Stimulated activated CD4-positive, alpha-beta T cell treated with anti-CD3 and anti-CD28 coated beads, Interleukin-4, amount 100 ng/mL, for 24 hours (primary cell): ENCODE measurements around the gene LIMS2.

Source experiments
- DNase-seq: peaks from one replicate; pipeline ENCODE4 v3.0.0-alpha.2; 2020

The LIMS2 gene

DNA sequence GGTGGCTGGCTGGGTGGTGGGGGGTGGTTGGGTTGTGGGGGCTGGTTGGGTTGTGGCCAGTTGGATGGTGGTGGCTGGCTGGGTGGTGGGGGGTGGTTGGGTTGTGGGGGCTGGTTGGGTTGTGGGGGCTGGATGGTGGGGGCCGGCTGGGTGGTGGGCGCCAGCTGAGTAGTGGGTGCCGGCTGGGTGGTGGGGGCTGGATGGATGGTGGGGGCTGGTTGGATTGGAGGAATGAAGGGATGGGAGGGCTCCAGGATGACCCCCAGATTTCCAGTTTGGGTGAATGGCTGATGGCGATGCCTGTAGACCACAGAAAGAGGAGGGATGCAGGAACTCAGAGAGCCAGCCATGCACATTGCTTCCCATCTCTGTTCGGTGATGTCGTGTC is 56.1 kb downstream of the LIMS2 start:
- DNase-seq: no peak

DNA sequence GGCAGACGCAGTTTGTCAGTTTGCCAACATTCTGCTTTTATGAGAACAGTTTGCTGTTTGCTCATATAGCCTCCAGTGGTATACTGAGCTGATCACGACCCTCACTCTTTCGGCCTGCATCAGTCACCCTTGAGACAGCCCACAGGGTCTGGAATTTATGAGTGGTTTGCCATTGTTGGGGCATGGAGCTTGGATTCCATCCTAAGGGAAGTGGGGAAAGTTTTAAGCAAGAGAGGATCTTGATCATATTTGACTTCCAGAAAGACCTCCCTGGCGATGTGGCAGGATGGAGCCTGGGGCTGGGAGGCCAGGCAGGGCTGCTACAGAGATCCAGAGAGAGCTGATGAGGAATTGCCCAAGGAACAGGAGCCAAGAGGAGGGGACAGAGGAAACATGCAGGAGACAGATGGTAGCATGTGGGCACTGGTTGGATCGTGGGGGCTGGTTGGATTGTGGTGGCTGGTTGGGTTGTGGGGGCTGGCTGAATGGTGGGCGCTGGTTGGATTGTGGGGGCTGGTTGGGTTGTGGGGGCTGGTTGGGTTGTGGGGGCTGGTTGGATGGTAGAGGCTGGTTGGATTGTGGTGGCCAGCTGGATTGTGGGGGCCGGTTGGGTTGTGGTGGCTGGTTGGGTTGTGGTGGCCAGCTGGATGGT is 56.7 kb downstream of the LIMS2 start:
- no peak for DNase-seq

DNA sequence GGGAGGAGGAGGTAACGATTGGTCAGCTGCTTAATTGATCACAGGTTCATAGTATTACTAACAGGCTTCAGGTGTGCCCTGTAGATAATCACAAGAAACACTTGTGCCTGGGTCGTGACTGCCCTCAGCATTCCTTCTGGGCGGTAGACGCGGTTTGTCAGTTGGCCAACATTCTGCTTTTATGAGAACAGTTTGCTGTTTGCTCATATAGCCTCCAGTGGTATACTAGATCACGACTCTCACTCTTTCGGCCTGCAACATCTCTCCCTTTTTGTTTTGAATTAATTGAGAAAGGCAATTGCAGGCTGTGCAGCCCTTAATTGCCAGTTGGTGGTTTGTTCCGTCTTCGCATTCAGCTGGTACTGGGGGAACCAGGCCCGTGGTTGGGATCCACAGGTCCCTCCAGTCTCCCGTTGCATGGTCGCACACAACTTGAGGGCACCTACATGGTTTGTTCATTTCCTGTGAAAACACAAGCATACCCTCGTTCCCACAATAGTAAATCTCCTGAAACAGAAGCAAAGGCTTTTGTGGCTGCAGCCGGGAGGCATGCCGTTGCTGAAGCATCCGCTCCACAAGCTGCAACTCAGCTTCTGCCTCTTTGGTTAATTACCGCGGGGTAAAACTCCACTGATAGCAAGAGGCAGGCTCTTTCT is 59.7 kb downstream of the LIMS2 start:
- no peak for DNase-seq

DNA sequence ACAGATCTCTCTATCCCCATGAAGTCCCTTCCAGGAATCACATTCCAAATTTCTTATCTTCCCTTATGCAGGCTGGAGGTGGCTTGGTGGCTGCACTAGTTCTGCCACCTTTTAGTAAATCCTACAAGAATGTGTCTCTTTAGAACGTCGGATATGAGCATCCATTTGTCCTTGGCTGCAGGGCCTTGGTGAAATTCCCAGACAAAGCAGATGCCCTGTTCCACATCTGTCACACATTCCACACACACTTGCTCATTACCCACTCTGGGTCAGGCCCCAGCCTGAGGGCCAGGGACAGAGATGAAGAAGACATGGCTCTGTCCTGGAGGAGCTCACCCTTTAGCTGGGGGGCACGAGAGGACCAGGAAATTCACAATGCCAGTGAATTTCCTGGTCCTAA is 60.6 kb downstream of the LIMS2 start:
- no peak for DNase-seq

DNA sequence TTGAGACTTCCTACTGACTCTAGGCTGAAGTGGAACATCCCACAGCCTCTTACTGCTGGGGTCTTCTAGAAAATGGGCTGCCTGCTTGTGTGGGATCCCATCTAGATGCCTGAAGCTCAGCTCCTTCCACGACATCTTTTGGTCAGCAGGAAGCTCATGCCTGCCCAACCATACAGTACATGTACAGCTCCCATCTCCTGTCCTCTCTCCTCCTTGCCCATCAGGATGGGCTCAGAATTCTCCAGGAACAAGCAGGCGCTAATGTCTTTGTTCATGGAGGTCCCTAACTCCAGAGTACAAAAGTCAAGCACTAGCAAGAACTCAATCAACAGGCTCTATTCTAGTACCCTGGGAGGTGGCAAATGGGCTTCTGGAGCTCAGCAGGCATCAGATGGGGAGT is 61.1 kb downstream of the LIMS2 start:
- DNase-seq: no peak

DNA sequence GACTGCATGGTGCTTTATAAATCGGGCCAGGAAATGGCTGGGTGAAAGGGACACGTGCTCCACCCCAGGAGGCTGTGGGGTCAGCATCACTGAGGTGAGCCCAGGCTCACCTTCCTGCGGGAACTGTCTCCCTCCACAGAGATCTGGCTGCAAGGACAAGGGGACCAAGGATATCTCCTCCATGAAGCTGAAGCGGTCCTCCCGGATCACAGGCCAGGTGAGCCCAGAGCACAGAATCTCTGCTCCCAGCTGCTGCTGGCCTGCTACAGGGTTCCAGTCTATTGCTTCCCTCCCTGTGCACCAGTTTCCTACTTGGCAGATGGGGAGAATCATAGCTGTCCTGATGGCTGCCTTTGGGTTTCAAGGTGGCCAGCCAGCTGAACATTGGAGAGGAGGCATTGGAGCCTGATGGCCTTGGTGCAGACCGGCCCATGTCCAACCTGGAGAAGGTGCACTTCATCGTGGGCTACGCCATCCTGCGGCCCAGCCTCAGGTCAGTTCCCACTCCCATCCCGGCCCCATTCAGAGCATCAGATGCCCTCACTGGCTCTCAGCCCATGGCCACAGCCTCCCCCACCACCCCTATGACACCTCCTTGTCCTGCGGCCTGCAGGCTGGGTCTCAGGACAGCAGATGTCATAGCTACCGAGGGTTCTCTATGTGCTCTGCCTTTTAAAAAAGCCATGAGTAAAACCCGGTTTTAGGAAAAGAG is 63.1 kb downstream of the LIMS2 start:
- DNase-seq: no peak

DNA sequence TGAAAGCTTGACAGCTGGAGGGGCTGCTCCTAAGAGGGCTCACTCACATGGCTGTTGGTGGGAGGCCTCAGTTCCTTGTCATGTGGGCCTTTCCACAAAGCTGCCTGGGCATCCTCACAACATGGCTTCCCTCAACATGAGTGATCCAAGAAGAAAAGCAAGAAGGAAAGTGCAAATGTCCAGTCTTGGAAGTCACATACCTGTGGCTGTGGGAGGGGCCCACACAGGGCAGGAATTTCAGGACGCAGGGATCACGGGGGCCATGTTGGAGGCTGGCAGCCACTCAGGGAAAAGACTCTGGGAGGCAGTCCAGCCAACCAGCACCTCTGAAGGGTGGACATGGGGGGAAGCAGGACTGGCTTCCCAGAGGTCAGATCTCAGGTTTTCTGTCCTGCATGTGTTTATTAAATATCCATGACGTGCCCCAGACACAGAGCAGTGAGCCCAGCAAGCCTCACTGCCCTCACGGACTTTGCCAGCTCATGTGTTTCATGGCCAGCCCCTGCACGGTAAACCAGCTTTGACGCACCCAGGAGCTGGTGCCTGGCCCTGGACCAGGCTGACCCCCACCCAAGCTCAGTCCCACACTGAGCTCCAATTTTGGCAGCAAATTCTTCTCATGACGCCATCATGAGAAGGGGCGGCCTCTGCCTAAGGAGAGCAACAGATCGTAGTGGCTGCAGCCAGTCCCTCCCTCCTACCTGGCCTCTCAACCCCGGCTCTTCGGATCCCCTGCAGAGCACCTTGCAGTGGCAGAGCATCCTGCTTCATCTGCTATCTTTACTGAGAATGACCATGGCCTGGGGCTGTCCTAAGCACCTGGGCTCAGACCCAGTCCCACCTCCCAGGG is 64.0 kb downstream of the LIMS2 start:
- DNase-seq: no peak

DNA sequence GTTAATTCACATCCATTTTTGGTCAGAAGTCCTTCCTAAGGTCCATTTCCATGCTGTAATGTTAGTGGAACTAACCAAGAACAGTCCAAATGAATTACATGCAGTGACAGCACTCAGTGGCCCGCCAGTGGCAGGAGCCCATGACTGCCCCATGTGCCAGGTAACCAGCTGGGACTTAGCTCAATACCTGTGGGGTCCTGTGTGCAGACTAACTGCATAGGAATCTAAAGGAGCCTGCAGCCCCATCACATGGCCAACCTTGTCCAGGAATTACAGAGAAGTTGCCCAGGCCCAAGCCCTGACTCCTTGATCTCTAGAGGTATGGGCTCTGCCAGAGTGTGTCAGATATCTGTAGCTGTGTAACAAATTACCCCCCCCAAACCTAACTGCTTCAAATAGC is 64.8 kb downstream of the LIMS2 start:
- no peak for DNase-seq

DNA sequence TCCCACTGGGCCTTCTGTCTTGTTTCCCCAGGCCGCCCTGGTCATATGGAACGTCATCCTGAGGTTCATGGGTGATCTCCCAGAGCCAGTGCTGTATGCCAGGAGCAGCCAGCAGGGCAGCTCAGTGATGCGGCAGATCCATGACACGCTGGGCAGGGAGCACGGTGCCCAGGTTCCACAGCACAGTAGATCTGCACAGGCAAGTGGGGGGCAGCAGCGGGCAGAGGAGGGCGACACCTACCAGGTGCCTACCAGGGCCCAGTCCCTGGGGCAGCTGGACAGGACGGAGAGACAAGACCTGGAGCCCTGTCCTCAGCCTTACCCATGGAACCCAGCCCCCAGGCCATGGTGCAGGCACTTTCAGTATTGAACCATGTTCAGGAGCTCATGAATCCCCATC is 65.5 kb downstream of the LIMS2 start:
- no peak for DNase-seq

DNA sequence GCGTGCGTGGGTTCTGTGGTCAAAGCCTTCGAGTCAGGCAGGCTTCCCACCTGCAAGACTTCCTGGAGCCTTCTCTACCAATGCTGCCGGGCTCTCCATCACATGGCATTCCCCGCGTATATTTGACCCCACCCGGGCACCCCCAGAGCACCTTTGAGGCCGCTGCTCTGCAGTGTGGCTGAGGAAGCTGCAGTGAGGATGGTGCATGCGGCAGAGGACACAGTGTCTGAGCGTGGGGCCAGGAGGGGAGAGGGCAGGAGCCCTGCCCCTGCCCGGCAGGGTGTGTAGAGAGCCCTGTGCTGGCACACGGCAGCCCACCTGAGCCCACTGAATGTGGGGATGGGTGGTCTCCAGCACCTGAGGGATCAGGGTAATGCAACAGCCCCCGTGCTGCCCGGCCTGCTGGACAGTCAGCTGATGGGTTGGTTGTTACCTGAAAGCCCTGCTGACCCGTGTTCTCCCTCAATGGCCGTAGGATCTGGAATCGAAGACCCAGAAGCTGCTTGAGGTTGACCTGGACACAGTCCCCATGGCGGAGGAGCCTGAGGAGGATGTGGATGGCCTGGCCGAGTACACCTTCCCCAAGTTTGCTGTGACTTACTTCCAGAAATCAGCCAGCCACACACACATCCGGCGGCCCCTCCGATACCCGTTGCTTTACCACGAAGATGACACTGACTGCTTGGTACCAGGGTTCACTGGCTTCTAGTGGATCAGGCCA is 66.1 kb downstream of the LIMS2 start:
- DNase-seq: no peak

DNA sequence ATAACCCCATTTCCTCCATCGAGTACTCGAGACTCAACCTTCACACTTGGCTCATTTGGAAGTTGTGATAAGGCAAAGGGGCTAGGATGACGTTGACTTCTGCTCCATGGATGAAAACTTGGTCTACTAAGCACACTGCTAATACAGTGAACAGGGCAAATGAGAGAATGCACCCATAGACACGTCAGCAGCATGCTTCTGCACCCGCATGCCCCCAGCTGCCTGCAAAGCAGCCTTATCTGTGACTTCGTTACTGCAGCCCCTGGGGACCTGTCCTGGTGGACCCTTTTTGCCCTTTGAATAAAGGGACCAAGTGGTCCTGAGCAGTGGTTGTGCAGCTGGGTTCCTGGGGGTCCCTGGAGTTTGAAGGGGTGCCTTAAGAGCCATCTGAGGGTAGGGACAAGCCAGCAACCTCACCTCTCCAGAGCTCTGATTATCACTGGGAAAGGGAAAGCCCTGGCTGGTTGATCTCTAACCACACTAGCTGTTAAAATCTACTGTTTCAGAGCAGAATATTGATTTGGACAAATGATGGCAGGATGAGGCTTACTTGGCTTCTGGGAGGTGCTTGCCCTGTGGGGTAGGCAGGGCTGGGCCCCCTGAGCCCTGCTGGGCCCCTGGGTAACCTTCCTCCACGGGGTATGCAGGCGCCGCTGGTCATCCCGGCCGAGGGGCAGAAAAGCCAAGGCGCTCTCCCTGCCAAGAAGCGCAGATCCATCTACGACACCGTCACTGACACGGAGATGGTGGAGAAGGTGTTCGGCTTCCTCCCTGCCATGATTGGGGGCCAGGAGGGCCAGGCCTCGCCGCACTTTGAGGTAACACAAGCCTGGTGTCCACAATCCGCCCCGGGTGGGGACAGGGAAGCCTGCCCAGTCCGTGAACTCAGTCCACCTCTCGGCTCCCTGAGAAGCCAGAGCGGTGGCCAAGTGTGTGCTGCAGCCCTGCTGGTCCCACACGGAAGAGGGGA is 67.0 kb downstream of the LIMS2 start:
- no peak for DNase-seq

DNA sequence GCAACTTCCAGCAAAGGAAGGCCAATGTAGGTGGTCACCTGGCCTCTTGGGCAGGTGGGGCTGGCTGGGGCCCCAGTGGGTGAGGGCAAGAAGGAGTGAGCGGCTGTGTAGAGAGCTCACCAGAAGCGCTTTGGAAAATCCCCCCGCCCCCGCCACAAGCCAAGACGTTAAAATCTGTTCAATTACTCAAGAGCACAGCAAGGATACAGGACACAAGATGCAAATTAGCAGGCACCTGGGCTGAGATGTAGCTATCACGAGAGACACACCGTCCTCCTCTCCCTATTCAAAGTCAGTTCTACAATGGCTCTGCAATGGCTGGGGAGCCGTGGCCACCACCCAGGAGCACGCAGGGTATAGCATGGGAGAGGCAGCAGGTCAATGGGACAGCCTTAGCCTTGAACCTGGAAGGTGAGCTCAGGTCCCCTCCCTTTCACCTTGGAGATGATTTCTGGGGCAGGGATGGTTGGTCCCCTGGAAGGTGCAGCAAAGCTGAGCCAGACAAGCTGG is 67.9 kb downstream of the LIMS2 start:
- DNase-seq: no peak

DNA sequence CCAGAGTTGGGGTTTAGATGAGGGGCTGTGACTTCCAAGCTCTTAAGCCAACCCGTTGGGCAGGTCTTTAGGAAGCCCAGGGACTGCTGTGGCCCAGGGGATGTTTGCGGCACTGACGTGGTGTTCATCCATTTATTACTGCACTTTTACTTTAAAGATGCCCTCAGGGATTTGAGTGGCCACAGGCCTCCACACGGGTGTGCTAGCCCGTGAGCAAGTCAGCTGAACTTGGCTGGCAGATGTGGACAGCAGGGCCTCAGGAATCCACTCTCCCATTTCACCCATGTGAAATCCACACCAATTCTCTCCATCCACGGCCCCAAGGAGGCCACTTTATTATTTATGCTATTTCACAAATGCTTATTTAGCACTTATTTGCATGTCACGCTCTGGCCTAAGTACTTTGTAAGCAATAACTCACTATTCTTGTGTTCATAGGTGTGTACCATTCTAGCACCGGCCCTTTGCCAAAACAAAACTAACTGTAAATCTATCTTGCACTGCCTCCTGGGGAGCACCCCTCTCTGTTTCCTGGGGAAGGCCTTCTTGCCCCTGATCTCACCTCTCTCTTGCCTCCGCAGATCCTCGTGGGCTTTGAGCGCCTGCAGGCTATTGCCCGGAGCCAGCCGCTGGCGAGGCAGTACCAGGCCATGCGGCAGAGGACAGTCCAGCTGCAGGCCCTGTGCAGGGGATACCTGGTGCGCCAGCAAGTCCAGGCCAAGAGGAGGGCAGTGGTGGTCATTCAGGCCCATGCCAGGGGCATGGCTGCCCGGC is 68.5 kb downstream of the LIMS2 start:
- DNase-seq: no peak

DNA sequence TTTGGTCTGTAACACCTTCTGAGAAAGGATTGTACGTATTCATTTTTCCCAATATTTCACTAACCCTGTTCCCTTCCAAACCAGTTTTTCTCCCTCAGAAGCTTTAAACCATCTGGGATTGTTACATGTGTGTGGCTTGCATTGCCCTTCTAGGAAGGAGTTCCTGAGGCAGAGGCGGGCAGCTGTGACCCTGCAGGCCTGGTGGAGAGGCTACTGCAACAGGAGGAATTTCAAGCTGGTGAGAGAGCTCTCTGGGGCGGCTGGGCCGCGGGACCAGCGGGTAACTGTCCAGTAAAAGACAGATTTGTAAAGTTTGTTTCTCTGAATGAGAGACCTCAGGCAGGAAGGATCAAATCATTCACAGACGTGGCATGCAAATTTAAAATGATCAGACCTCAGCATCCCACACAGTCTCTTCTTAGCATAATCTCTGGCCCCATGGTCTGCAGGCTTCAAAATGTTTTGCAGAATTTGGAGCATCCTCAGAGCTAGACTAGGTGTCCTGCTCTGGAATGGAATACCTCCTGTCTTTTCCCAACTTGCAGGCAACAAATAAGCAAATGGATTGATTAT is 69.6 kb downstream of the LIMS2 start:
- DNase-seq: no peak

DNA sequence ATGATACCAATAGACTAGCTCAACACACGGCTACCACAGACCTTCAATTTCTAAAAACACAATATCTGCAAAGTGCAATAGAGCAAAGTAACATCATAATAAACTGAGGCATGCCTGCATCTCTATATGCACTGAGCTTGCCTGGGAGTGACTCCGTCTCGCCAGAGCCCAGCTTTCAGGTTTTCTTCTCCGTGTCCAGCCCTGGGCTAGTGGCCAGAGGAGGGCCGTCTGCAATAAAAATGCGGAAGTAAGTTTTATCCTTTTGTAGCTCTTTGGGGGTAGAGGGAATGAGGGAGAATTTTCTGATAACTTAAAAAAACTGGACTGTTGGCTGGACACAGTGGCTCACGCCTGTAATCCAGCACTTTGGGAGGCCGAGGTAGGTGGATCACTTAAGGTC is 70.3 kb downstream of the LIMS2 start:
- no peak for DNase-seq

DNA sequence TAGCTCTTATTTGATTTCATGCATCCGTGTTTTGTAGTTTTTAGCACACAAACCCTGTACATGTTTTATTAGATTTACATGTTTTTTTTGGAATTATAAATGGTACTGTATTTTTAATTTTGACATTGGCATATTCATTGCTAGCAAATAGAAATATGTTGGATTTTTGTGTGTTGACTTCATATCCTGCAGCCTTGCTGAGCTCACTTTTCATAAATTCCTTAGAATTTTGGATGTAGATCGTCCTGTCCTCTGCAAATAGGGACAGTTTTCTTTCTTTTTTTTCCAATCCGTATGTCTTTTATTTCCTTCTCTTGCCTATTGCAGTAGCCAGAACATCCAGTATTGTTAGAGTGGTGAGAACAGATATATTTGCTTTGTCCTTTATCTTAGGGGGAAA is 76.1 kb downstream of the LIMS2 start:
- no peak for DNase-seq

DNA sequence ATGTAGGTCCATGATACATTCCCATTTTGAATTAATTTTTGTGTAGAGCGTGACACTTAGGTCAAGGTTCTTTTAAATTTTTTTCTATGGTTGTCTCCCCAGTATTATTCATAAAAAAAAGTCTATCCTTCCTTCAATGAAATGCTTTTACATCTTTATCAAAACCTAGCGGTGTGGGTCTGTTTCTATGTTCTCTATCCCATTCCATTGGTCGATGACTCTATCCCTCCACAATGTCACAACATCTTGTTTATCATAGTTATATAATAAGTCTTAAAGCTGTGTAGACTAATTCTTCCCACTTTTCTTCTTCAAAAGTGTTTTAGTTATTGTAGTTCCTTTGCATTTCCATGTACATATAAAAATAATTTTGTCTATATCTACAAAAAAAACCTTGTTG is 76.6 kb downstream of the LIMS2 start:
- no peak for DNase-seq

DNA sequence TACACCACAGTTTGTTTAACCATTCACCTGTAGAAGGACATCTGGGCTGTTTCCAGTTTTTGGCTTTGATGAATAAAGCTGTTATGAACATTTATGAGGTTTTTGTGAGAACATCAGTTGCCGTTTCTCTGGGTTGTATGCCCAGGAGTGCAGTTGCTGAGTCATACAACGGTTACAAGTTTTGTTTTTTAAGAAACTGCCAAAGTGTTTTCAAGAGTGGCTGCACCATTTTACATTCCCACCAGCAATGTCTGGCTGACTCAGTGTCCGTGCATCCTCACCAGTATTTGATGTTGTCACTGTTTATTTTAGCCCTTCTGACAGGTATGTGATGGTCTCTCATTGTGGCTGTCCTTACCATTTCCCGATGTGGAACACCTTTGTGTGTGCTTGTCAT is 77.3 kb downstream of the LIMS2 start:
- no peak for DNase-seq

DNA sequence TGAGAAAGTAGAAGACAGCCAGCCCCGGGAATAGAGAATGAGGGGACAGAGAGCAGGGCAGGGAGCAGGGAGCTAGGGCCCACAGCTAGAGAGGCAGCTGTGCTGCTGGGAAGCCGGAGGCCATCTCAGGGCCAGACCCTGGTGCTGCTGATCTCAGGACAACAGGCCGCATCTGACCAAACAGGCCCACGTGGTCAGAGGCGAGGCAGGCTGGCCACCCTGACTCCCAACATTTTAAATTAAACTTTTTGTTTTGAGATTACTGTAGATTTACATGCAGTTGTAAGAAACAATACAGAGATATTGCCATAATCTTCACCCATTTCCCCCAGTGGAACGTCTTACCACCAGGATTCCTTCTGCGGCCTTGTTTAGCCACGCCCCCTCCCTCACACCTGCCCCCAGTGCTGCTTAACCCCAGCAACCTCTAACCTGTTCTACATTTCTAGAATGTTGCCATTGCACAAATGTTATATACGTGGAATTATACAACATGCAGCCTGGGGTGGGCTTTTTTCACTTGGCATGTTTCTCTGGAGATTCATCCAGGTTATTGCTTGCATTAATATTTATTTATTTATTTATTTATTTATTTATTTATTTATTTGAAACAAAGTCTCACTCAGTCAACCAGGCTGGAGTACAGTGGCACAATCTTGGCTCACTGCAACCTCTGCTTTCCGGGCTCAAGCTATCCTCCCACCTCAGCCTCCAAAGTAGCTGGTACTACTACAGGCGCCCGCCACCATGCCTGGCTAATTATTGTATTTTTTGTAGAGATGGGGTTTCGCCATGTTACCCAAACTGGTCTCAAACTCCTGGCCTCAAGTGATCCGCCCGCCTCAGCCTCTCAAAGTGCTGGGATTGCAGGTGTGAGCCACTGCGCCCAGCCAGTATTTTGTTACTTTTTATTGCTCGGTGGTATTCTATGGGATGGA is 78.0 kb downstream of the LIMS2 start:
- DNase-seq: no peak
